ENCODE results near the gene NGRN. TPM values are rescaled to one million over a fixed set of nuclear protein-coding genes. Genes with fewer than 3 reads are reported as not detected.
A peak's percentile ranks its signal among the peaks of the same experiment; 100 is the strongest.
"Not testable (repeated sequence)": the region's sequence is repeated elsewhere in the genome, so short reads cannot be mapped to it uniquely, and the experiment has no call there.

The NGRN gene
- total RNA-seq, 4 donors from 2014 or later: 49.2 to 71.3 (median 61.4) TPM

- TF ChIP-seq POLR2AphosphoS5 (IDR thresholded peaks at IDR 0.05) (no peak), EP300 (IDR thresholded peaks at IDR 0.05) (no peak), CTCF (IDR thresholded peaks at IDR 0.05) (no peak), POLR2A (IDR thresholded peaks at IDR 0.05) (no peak)
- DNase-seq (ENCODE audit: low spot score in 2 of 2): no peak
- Histone ChIP-seq H3K27me3 (no peaks in the 10 kb centered on the region), H3K9me3 (no peaks in the 10 kb centered on the region), H3K27ac (no peak overlapping the region), H3K4me3 (peak overlapping the region; percentile 56), H3K4me1 (peaks cover 7% of the 10 kb centered on the region), H3K36me3 (no peaks in the 10 kb centered on the region)
- 75% methylated on average over 6 of the region's 6 CpGs for WGBS
Measured at GRCh38 chr15:90248789-90249202, 16.7 kb upstream of the NGRN start.

GRCh38 chr15:90249203-90249863, 16.1 kb upstream of the NGRN start, which contains the start of gene TTLL13:
Gene TTLL13, plus strand, starts transcription at chr15:90249556. Its CDS starts 1,075 bp downstream, at chr15:90250631.
- no peaks in the 10 kb centered on the region for H3K27me3 ChIP-seq
- WGBS: 4% methylated on average over 25 of the region's 44 CpGs
- no peaks in the 10 kb centered on the region for H3K9me3 ChIP-seq
- H3K27ac ChIP-seq: no peak within 1 kb of the TSS
- no peaks in the 10 kb centered on the region for H3K36me3 ChIP-seq
- TF ChIP-seq CTCF (IDR thresholded peaks at IDR 0.05) (no peak), EP300 (IDR thresholded peaks at IDR 0.05) (no peak), POLR2A (IDR thresholded peaks at IDR 0.05) (no peak), POLR2AphosphoS5 (IDR thresholded peaks at IDR 0.05) (no peak)
- peak; percentile 95 to 96 for DNase-seq (ENCODE audit: low spot score in 2 of 2)
- H3K4me1 ChIP-seq: peaks cover 7% of the 10 kb centered on the region
- peak within 1 kb of the TSS; percentile 56 for H3K4me3 ChIP-seq

GRCh38 chr15:90257776-90258175, 7.7 kb upstream of the NGRN start:
- no peak for DNase-seq (ENCODE audit: low spot score in 2 of 2)
- 80% methylated on average over 5 of the region's 7 CpGs for WGBS
- Histone ChIP-seq H3K4me1 (peaks cover 10% of the 10 kb centered on the region), H3K27me3 (no peaks in the 10 kb centered on the region), H3K36me3 (no peaks in the 10 kb centered on the region), H3K4me3 (no peak overlapping the region), H3K27ac (no peak overlapping the region), H3K9me3 (no peaks in the 10 kb centered on the region)
- TF ChIP-seq CTCF (IDR thresholded peaks at IDR 0.05) (no peak), POLR2A (IDR thresholded peaks at IDR 0.05) (no peak), POLR2AphosphoS5 (IDR thresholded peaks at IDR 0.05) (no peak), EP300 (IDR thresholded peaks at IDR 0.05) (no peak)

GRCh38 chr15:90259524-90259923, 5.9 kb upstream of the NGRN start:
- DNase-seq (ENCODE audit: low spot score in 2 of 2): no peak
- no peak overlapping the region for H3K27ac ChIP-seq
- no peak overlapping the region for H3K4me3 ChIP-seq
- H3K4me1 ChIP-seq: peaks cover 15% of the 10 kb centered on the region
- H3K9me3 ChIP-seq: no peaks in the 10 kb centered on the region
- H3K36me3 ChIP-seq: no peaks in the 10 kb centered on the region
- whole genome bisulfite sequencing: 87% methylated on average over 5 of the region's 5 CpGs
- TF ChIP-seq POLR2A (IDR thresholded peaks at IDR 0.05): no peak
- TF ChIP-seq CTCF (IDR thresholded peaks at IDR 0.05): no peak
- TF ChIP-seq POLR2AphosphoS5 (IDR thresholded peaks at IDR 0.05): no peak
- no peak for TF ChIP-seq EP300 (IDR thresholded peaks at IDR 0.05)
- no peaks in the 10 kb centered on the region for H3K27me3 ChIP-seq

GRCh38 chr15:90260731-90261130, 4.7 kb upstream of the NGRN start:
- H3K27me3 ChIP-seq; H3K9me3 ChIP-seq; H3K36me3 ChIP-seq; DNase-seq (ENCODE audit: low spot score in 2 of 2); H3K4me3 ChIP-seq; H3K27ac ChIP-seq: not testable (repeated sequence)
- 84% methylated on average over 6 of the region's 6 CpGs for WGBS
- peaks cover 21% of the 10 kb centered on the region for H3K4me1 ChIP-seq
